Brain microvascular endothelial cell (primary cell): ENCODE data around the gene WNT4.
A peak's percentile ranks its signal among the peaks of the same experiment; 100 is the strongest.

ENCODE experiments used
- DNase-seq: peaks from one replicate; pipeline ENCODE4 v3.0.0-alpha.2; 2020
- H3K27ac ChIP-seq: fragments of 250-450 bp; sonication (Bioruptor Pico); 2 replicates; pipeline ENCODE4 v1.5.1; 2020; ENCODE audit warnings: mild to moderate bottlenecking, moderate library complexity
- H3K27me3 ChIP-seq: fragments of 250-450 bp; sonication (Bioruptor Pico); replicated peaks from 2 replicates; pipeline ENCODE4 v1.5.1; 2020; ENCODE audit warnings: mild to moderate bottlenecking
- H3K36me3 ChIP-seq: fragments of 250-450 bp; sonication (Bioruptor Pico); replicated peaks from 2 replicates; pipeline ENCODE4 v1.5.1; 2020; ENCODE audit warnings: mild to moderate bottlenecking
- H3K4me3 ChIP-seq: 2 replicates; pipeline ENCODE4 v1.5.1; 2011; ENCODE audit warnings: low read depth, mild to moderate bottlenecking, control low read depth, low read length, moderate library complexity
- CTCF ChIP-seq: IDR thresholded peaks from 2 replicates; pipeline ENCODE4 v1.5.1; 2011; ENCODE audit warnings: low read depth, mild to moderate bottlenecking, moderate library complexity, low read length, control low read depth, inconsistent platforms; ENCODE audit errors: missing control alignments
- in situ Hi-C: cut with HindIII; loops from 2 replicates; pipeline ENCODE4 v1.10.0; 2017; ENCODE audit warnings: low sequenced_read_pairs, low pct_ligation_motif_present

Gene WNT4

GRCh38 chr1:22188436-22188835 lies 45.5 kb upstream of the WNT4 start:
- peaks cover 4% of the 10 kb centered on the region for H3K27me3 ChIP-seq
- in situ Hi-C loops: no loop called here
- no peak overlapping the region for H3K27ac ChIP-seq
- no peaks in the 10 kb centered on the region for H3K36me3 ChIP-seq
- no peak overlapping the region for H3K4me3 ChIP-seq
- no peak for DNase-seq
- TF ChIP-seq CTCF: no peak

- Histone ChIP-seq H3K36me3 (no peaks in the 10 kb centered on the region), H3K27ac (no peak overlapping the region), H3K27me3 (peaks cover 6% of the 10 kb centered on the region), H3K4me3 (no peak overlapping the region)
- no peak for TF ChIP-seq CTCF
- in situ Hi-C loops: no loop called here
- no peak for DNase-seq
Observed at GRCh38 chr1:22186311-22186710, 43.4 kb upstream of the WNT4 start.

GRCh38 chr1:22184892-22185612 lies 42.2 kb upstream of the WNT4 start:
- TF ChIP-seq CTCF: no peak
- Histone ChIP-seq H3K27ac (no peak overlapping the region), H3K4me3 (no peak overlapping the region), H3K27me3 (peaks cover 6% of the 10 kb centered on the region), H3K36me3 (no peaks in the 10 kb centered on the region)
- peak; percentile 4 for DNase-seq
- in situ Hi-C loops: no loop called here

GRCh38 chr1:22184454-22184853 lies 41.6 kb upstream of the WNT4 start:
- TF ChIP-seq CTCF: no peak
- no peaks in the 10 kb centered on the region for H3K36me3 ChIP-seq
- in situ Hi-C loops: no loop called here
- H3K27me3 ChIP-seq: peaks cover 6% of the 10 kb centered on the region
- no peak overlapping the region for H3K27ac ChIP-seq
- no peak for DNase-seq
- H3K4me3 ChIP-seq: no peak overlapping the region

GRCh38 chr1:22182715-22183114 lies 39.8 kb upstream of the WNT4 start:
- H3K27me3 ChIP-seq: peaks cover 4% of the 10 kb centered on the region
- in situ Hi-C loops: no loop called here
- no peak overlapping the region for H3K4me3 ChIP-seq
- TF ChIP-seq CTCF: no peak
- no peak overlapping the region for H3K27ac ChIP-seq
- no peaks in the 10 kb centered on the region for H3K36me3 ChIP-seq
- DNase-seq: no peak
